PC-9 (cell line): ENCODE data around the gene MED4. TPM values are rescaled to one million over a fixed set of nuclear protein-coding genes. Genes with fewer than 3 reads are reported as not detected.

Experiments used
- BruUV-seq: library from RNA; stranded (reverse); fragments of 400-500 nt; replicated peaks from 2 replicates; lab custom pipeline; 2021; lab: Mats Ljungman, UMichigan
- CTCF ChIA-PET: fragments of 300-600 bp; sonication (Branson Sonifier 250); formaldehyde crosslinking; loops from one replicate; lab custom pipeline; 2022; ENCODE audit warnings: antibody characterized with exemption; lab: Charles Lee
- POLR2A ChIA-PET: fragments of 300-600 bp; sonication (Branson Sonifier 250); formaldehyde crosslinking; loops from one replicate; lab custom pipeline; 2022; ENCODE audit warnings: antibody characterized with exemption; ENCODE audit not compliant: unreplicated experiment; lab: Charles Lee
- DNase-seq, 2 experiments: peaks; one replicate each; pipeline versions ENCODE4 v3.0.0 to v3.0.0-alpha.2; 2015 to 2022; ENCODE audit warnings: mixed read lengths in 1 of 2
- H2AFZ ChIP-seq: fragments of 200-600 bp; sonication (generic); 2 replicates; pipeline ENCODE4 v1.8.1; 2017; ENCODE audit warnings: antibody characterized with exemption
- H3F3A ChIP-seq: fragments of 200-600 bp; sonication (generic); 2 replicates; pipeline ENCODE4 v1.8.1; 2017; ENCODE audit warnings: antibody characterized with exemption, mild to moderate bottlenecking, low read depth; ENCODE audit not compliant: insufficient read depth
- H3K27ac ChIP-seq: fragments of 200-600 bp; sonication (generic); 2 replicates; pipeline ENCODE4 v1.6.1; 2016; ENCODE audit warnings: mixed run types
- H3K27me3 ChIP-seq: fragments of 200-600 bp; sonication (generic); 2 replicates; pipeline ENCODE4 v1.6.1; 2016; ENCODE audit warnings: low read depth, mixed run types; ENCODE audit not compliant: insufficient read depth
- H3K36me3 ChIP-seq: fragments of 200-600 bp; sonication (generic); 2 replicates; pipeline ENCODE4 v1.6.1; 2016; ENCODE audit warnings: low read depth, mixed run types
- H3K4me1 ChIP-seq: fragments of 200-600 bp; sonication (generic); replicated peaks from 2 replicates; pipeline ENCODE4 v1.6.1; 2016; ENCODE audit warnings: mixed run types; ENCODE audit not compliant: insufficient read depth
- H3K4me2 ChIP-seq: fragments of 200-600 bp; sonication (generic); 2 replicates; pipeline ENCODE4 v1.6.1; 2017; ENCODE audit warnings: mixed run types
- H3K4me3 ChIP-seq: fragments of 200-600 bp; sonication (generic); 2 replicates; pipeline ENCODE4 v1.6.1; 2016; ENCODE audit warnings: mixed run types
- H3K79me2 ChIP-seq: fragments of 200-600 bp; sonication (generic); 2 replicates; pipeline ENCODE4 v1.6.1; 2017; ENCODE audit warnings: low read depth, mixed run types
- H3K9me2 ChIP-seq: fragments of 200-600 bp; sonication (generic); 2 replicates; pipeline ENCODE4 v1.8.1; 2017; ENCODE audit warnings: mild to moderate bottlenecking; ENCODE audit not compliant: insufficient read depth
- H3K9me3 ChIP-seq: fragments of 200-600 bp; sonication (generic); 2 replicates; pipeline ENCODE4 v1.8.1; 2016; ENCODE audit warnings: low read depth; ENCODE audit not compliant: insufficient read depth
- H4K20me1 ChIP-seq: fragments of 200-600 bp; sonication (generic); 2 replicates; pipeline ENCODE4 v1.8.1; 2017; ENCODE audit not compliant: insufficient read depth
- CTCF ChIP-seq: fragments of 200-600 bp; sonication (generic); conservative IDR thresholded peaks from 2 replicates; pipeline ENCODE4 v1.6.1; 2017; ENCODE audit warnings: mixed run types, antibody characterized with exemption, mild to moderate bottlenecking, moderate library complexity
- EZH2 ChIP-seq: fragments of 200-600 bp; sonication (generic); IDR thresholded peaks from 2 replicates; pipeline ENCODE4 v1.8.0; 2017; ENCODE audit warnings: antibody characterized with exemption, low read depth
- intact Hi-C: fragments of 100-400 bp; cut with micrococcal nuclease; formaldehyde crosslinking; loops from one replicate; pipeline ENCODE4 v1.10.0; 2022; ENCODE audit not compliant: unreplicated experiment
- total RNA-seq: library from RNA; stranded (reverse); gene quantifications from 2 replicates; pipeline ENCODE4 v1.2.3, GENCODE V29; 2021

Gene MED4
- total RNA-seq, 1 experiment from 2014 or later, result 38.5 TPM

- POLR2A ChIA-PET, result no interaction called here
- intact Hi-C loops, result no loop called here
- peaks cover 62% of the 10 kb centered on the region for H3K36me3 ChIP-seq
- H2AFZ ChIP-seq, result no peak overlapping the region
- no peaks in the 10 kb centered on the region for H4K20me1 ChIP-seq
- no peaks in the 10 kb centered on the region for H3F3A ChIP-seq
- no peak for TF ChIP-seq EZH2
- TF ChIP-seq CTCF, result no peak
- H3K27ac ChIP-seq, result no peak overlapping the region
- H3K79me2 ChIP-seq, result no peaks in the 10 kb centered on the region
- H3K9me3 ChIP-seq, result peaks cover 8% of the 10 kb centered on the region
- no peaks in the 10 kb centered on the region for H3K4me1 ChIP-seq
- no peaks in the 10 kb centered on the region for H3K27me3 ChIP-seq
- DNase-seq, result no peak
- no peaks in the 10 kb centered on the region for H3K9me2 ChIP-seq
- BruUV-seq, result no TSS peak
- H3K4me3 ChIP-seq, result no peak overlapping the region
- no peak overlapping the region for H3K4me2 ChIP-seq
- CTCF ChIA-PET, result no interaction called here
Observed at GRCh38 chr13:48070942-48071341, 24.0 kb downstream of the MED4 start.

GRCh38 chr13:48069573-48069972, 25.3 kb downstream of the MED4 start:
- Histone ChIP-seq H3K79me2 (no peaks in the 10 kb centered on the region), H2AFZ (no peak overlapping the region), H3K4me1 (no peaks in the 10 kb centered on the region), H4K20me1 (no peaks in the 10 kb centered on the region), H3K9me2 (no peaks in the 10 kb centered on the region), H3K27ac (no peak overlapping the region), H3K27me3 (no peaks in the 10 kb centered on the region), H3F3A (no peaks in the 10 kb centered on the region), H3K36me3 (peaks cover 64% of the 10 kb centered on the region), H3K4me2 (no peak overlapping the region), H3K4me3 (no peak overlapping the region), H3K9me3 (peaks cover 8% of the 10 kb centered on the region)
- no TSS peak for BruUV-seq
- intact Hi-C loops, result no loop called here
- ChIA-PET POLR2A (interaction anchor here (0.7 kb wide), 1 partner anchor 26 kb away, joined by 3 read pairs; no protein-coding TSS in a partner anchor), CTCF (no interaction called here)
- DNase-seq, result no peak
- TF ChIP-seq EZH2 (no peak), CTCF (no peak)

GRCh38 chr13:48068952-48069351, 26.0 kb downstream of the MED4 start:
- no peaks in the 10 kb centered on the region for H3K27me3 ChIP-seq
- H3K27ac ChIP-seq, result no peak overlapping the region
- H3K79me2 ChIP-seq, result no peaks in the 10 kb centered on the region
- ChIA-PET CTCF (no interaction called here), POLR2A (no interaction called here)
- H3K9me3 ChIP-seq, result peaks cover 8% of the 10 kb centered on the region
- intact Hi-C loops, result no loop called here
- no TSS peak for BruUV-seq
- H3F3A ChIP-seq, result no peaks in the 10 kb centered on the region
- H2AFZ ChIP-seq, result no peak overlapping the region
- H3K36me3 ChIP-seq, result peaks cover 58% of the 10 kb centered on the region
- H4K20me1 ChIP-seq, result no peaks in the 10 kb centered on the region
- no peaks in the 10 kb centered on the region for H3K9me2 ChIP-seq
- no peak for DNase-seq
- TF ChIP-seq CTCF (no peak), EZH2 (no peak)
- no peaks in the 10 kb centered on the region for H3K4me1 ChIP-seq
- no peak overlapping the region for H3K4me3 ChIP-seq
- H3K4me2 ChIP-seq, result no peak overlapping the region
